Measurements from ENCODE around the gene SLC38A6. TPM values are rescaled to one million over a fixed set of nuclear protein-coding genes. Genes with fewer than 3 reads are reported as not detected.
"Not testable (repeated sequence)": the region's sequence is repeated elsewhere in the genome, so short reads cannot be mapped to it uniquely, and the experiment has no call there.

Gene SLC38A6
- total RNA-seq, 1 donor from 2014 or later = 14.4 TPM

DNA sequence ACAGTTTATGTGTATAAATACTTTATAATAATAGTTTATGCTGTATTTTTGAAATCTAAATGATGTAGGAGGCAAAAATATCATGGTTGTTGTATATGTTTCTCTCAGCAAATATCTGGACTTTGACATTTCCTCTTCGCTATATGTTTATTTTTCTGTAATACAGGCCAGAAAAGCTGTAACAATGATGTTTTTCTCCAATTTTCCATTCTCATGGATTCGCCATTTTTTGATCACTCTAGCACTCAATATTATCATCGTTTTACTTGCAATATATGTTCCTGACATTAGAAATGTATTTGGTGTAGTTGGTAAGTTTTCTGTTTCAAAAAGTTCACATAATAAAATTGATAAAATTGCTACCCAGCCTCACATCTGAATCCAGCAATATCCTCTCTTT is 70.6 kb downstream of the SLC38A6 start:
- Mint-ChIP-seq H3K4me1 (ENCODE audit: low read depth) (no peaks in the 10 kb centered on the region), H3K4me3 (ENCODE audit: low read depth) (no peak overlapping the region), H3K36me3 (ENCODE audit: insufficient read depth) (peaks cover 17% of the 10 kb centered on the region), H3K27ac (no peak overlapping the region), H3K27me3 (no peaks in the 10 kb centered on the region), H3K9me3 (ENCODE audit: low read depth) (peaks cover 15% of the 10 kb centered on the region)
- no peak for DNase-seq (ENCODE audit: low spot score, unreplicated experiment)
- no peak for TF ChIP-seq CTCF (IDR thresholded peaks at IDR 0.05; ENCODE audit: unreplicated experiment)

DNA sequence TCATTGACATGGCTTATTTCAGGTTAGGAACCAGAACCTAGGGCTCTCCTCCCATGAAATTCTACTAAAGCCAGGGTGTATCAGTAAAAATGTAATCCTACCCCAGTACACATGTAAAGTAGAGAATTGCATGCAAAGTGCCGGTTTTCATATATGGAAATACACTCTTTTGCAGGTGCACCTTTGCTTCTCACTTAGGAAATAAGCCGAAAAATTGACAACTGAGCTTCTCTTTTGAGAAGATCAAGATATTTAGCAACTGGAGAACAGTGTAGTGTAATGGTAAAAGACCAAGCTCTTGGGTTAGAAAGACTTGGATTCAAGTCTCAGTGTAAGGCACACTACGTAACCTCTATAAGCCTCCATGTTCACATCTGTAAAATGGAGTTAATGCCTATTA is 82.4 kb downstream of the SLC38A6 start:
- Mint-ChIP-seq H3K4me1 (ENCODE audit: low read depth) (peaks cover 16% of the 10 kb centered on the region), H3K4me3 (ENCODE audit: low read depth) (no peak overlapping the region), H3K27ac (no peak overlapping the region), H3K9me3 (ENCODE audit: low read depth) (peaks cover 6% of the 10 kb centered on the region), H3K27me3 (no peaks in the 10 kb centered on the region), H3K36me3 (ENCODE audit: insufficient read depth) (peaks cover 10% of the 10 kb centered on the region)
- DNase-seq (ENCODE audit: low spot score, unreplicated experiment) = no peak
- TF ChIP-seq CTCF (IDR thresholded peaks at IDR 0.05; ENCODE audit: unreplicated experiment) = no peak

- no peak for DNase-seq (ENCODE audit: low spot score, unreplicated experiment)
- H3K4me1 Mint-ChIP-seq (ENCODE audit: low read depth) = peaks cover 16% of the 10 kb centered on the region
- no peak overlapping the region for H3K4me3 Mint-ChIP-seq (ENCODE audit: low read depth)
- TF ChIP-seq CTCF (IDR thresholded peaks at IDR 0.05; ENCODE audit: unreplicated experiment) = no peak
- no peaks in the 10 kb centered on the region for H3K27me3 Mint-ChIP-seq
- peaks cover 6% of the 10 kb centered on the region for H3K9me3 Mint-ChIP-seq (ENCODE audit: low read depth)
- peaks cover 10% of the 10 kb centered on the region for H3K36me3 Mint-ChIP-seq (ENCODE audit: insufficient read depth)
- H3K27ac Mint-ChIP-seq = no peak overlapping the region
Measured at GRCh38 chr14:61064210-61064609, 83.2 kb downstream of the SLC38A6 start.

- DNase-seq (ENCODE audit: low spot score, unreplicated experiment) = no peak
- H3K4me3 Mint-ChIP-seq (ENCODE audit: low read depth) = no peak overlapping the region
- peaks cover 6% of the 10 kb centered on the region for H3K9me3 Mint-ChIP-seq (ENCODE audit: low read depth)
- peaks cover 16% of the 10 kb centered on the region for H3K4me1 Mint-ChIP-seq (ENCODE audit: low read depth)
- TF ChIP-seq CTCF (IDR thresholded peaks at IDR 0.05; ENCODE audit: unreplicated experiment) = no peak
- H3K27ac Mint-ChIP-seq = no peak overlapping the region
- peaks cover 10% of the 10 kb centered on the region for H3K36me3 Mint-ChIP-seq (ENCODE audit: insufficient read depth)
- H3K27me3 Mint-ChIP-seq = no peaks in the 10 kb centered on the region
Measured at GRCh38 chr14:61064856-61065255, 83.8 kb downstream of the SLC38A6 start.

GRCh38 chr14:61065656-61066055 is 84.6 kb downstream of the SLC38A6 start:
- peaks cover 16% of the 10 kb centered on the region for H3K4me1 Mint-ChIP-seq (ENCODE audit: low read depth)
- no peaks in the 10 kb centered on the region for H3K27me3 Mint-ChIP-seq
- H3K4me3 Mint-ChIP-seq (ENCODE audit: low read depth) = no peak overlapping the region
- H3K36me3 Mint-ChIP-seq (ENCODE audit: insufficient read depth) = peaks cover 10% of the 10 kb centered on the region
- no peak for TF ChIP-seq CTCF (IDR thresholded peaks at IDR 0.05; ENCODE audit: unreplicated experiment)
- no peak overlapping the region for H3K27ac Mint-ChIP-seq
- peaks cover 9% of the 10 kb centered on the region for H3K9me3 Mint-ChIP-seq (ENCODE audit: low read depth)
- no peak for DNase-seq (ENCODE audit: low spot score, unreplicated experiment)

GRCh38 chr14:61072442-61072841 is 91.4 kb downstream of the SLC38A6 start:
- not testable (repeated sequence) for H3K27ac Mint-ChIP-seq

More at GRCh38 chr14:61072442-61072841, 91.4 kb downstream of the SLC38A6 start:
- H3K27me3 Mint-ChIP-seq; H3K36me3 Mint-ChIP-seq (ENCODE audit: insufficient read depth); H3K4me3 Mint-ChIP-seq (ENCODE audit: low read depth); H3K4me1 Mint-ChIP-seq (ENCODE audit: low read depth); DNase-seq (ENCODE audit: low spot score, unreplicated experiment); H3K9me3 Mint-ChIP-seq (ENCODE audit: low read depth): not testable (repeated sequence)
